HepG2 (cell line): ENCODE results near the gene ZPR1. TPM values are rescaled to one million over a fixed set of nuclear protein-coding genes. Genes with fewer than 3 reads are reported as not detected.

ENCODE experiments used
- ARNT2 ChIP-seq: sonication (generic); formaldehyde crosslinking; IDR thresholded peaks from 2 replicates; pipeline ENCODE4 v1.8.0; 2022; ENCODE audit warnings: mild to moderate bottlenecking, low read depth, missing genetic modification reagents, moderate library complexity
- FOXO1 ChIP-seq: sonication (generic); formaldehyde crosslinking; IDR thresholded peaks from 2 replicates; pipeline ENCODE4 v1.4.0; 2020; ENCODE audit warnings: missing genetic modification reagents
- HOXA7 ChIP-seq: sonication (generic); formaldehyde crosslinking; IDR thresholded peaks from 2 replicates; pipeline ENCODE4 v1.8.1; 2022; ENCODE audit warnings: mild to moderate bottlenecking, missing genetic modification reagents, moderate library complexity
- ISX ChIP-seq: sonication (generic); formaldehyde crosslinking; conservative IDR thresholded peaks from 2 replicates; pipeline ENCODE4 v1.5.0; 2020; ENCODE audit warnings: missing genetic modification reagents
- KDM6A ChIP-seq: IDR thresholded peaks from 2 replicates; pipeline ENCODE4 v1.6.1; 2016; ENCODE audit warnings: low read depth
- RARA ChIP-seq: IDR thresholded peaks from 2 replicates; pipeline ENCODE4 v1.6.1; 2016; ENCODE audit warnings: missing genetic modification reagents, missing compliant biosample characterization
- RBAK ChIP-seq: sonication (generic); formaldehyde crosslinking; IDR thresholded peaks from 2 replicates; pipeline ENCODE4 v1.5.1; 2020; ENCODE audit warnings: mild to moderate bottlenecking, missing genetic modification reagents
- SP4 ChIP-seq: sonication (generic); formaldehyde crosslinking; IDR thresholded peaks from 2 replicates; pipeline ENCODE4 v1.8.1; 2023; ENCODE audit warnings: mild to moderate bottlenecking, missing genetic modification reagents
- YEATS2 ChIP-seq: sonication (generic); formaldehyde crosslinking; IDR thresholded peaks from 2 replicates; pipeline ENCODE4 v1.4.0; 2020; ENCODE audit warnings: missing genetic modification reagents, borderline replicate concordance
- ZC3H4 ChIP-seq: sonication (generic); formaldehyde crosslinking; IDR thresholded peaks from 2 replicates; pipeline ENCODE4 v1.4.0; 2020; ENCODE audit warnings: missing genetic modification reagents, borderline replicate concordance
- ZFAT ChIP-seq: sonication (generic); formaldehyde crosslinking; conservative IDR thresholded peaks from 2 replicates; pipeline ENCODE4 v1.8.1; 2023; ENCODE audit warnings: missing genetic modification reagents, inconsistent platforms
- ZNF264 ChIP-seq: sonication (generic); formaldehyde crosslinking; IDR thresholded peaks from 2 replicates; pipeline ENCODE4 v1.4.0; 2020; ENCODE audit warnings: missing genetic modification reagents
- ZNF34 ChIP-seq: sonication (generic); formaldehyde crosslinking; IDR thresholded peaks from 2 replicates; pipeline ENCODE4 v1.4.0; 2020; ENCODE audit warnings: mild to moderate bottlenecking, missing genetic modification reagents, borderline replicate concordance
- ZNF543 ChIP-seq: sonication (generic); formaldehyde crosslinking; IDR thresholded peaks from 2 replicates; pipeline ENCODE4 v1.4.0; 2020; ENCODE audit warnings: mild to moderate bottlenecking, missing genetic modification reagents
- ZNF558 ChIP-seq: sonication (generic); formaldehyde crosslinking; IDR thresholded peaks from 2 replicates; pipeline ENCODE4 v1.9.0; 2022; ENCODE audit warnings: mild to moderate bottlenecking, missing genetic modification reagents, borderline replicate concordance
- ZNF782 ChIP-seq: sonication (generic); formaldehyde crosslinking; IDR thresholded peaks from 2 replicates; pipeline ENCODE4 v1.4.0; 2020; ENCODE audit warnings: missing genetic modification reagents, mild to moderate bottlenecking, borderline replicate concordance
- ZNF792 ChIP-seq: IDR thresholded peaks from 2 replicates; pipeline ENCODE4 v1.6.1; 2016
- polyA plus RNA-seq, 8 experiments: library from polyadenylated mRNA; depleted of rRNA in 3 of 8; stranded (reverse) in 7 of 8; unstranded in 1 of 8; fragments of >200 nt; fragmentation: Illumina TruSeq in 4 of 8; extraction: Trizol in 4 of 8; gene quantifications; 2 replicates each; pipeline versions ENCODE4 v1.2.1 to v1.2.3, GENCODE V29; 2011 to 2016; ENCODE audit warnings: low read depth in 4 of 8, missing spikeins in 1 of 8, mixed read lengths in 1 of 8; ENCODE audit not compliant: insufficient read depth in 1 of 8
- total RNA-seq, 5 experiments: library from RNA; depleted of rRNA; stranded (reverse); fragments of >200 nt; fragmentation: Illumina TruSeq; extraction: Trizol; gene quantifications; 2 replicates each; pipeline ENCODE4 v1.2.3, GENCODE V29; 2016; ENCODE audit warnings: low read depth in 1 of 5
- TF ChIP-seq, protein P1 (sequence below): sonication (generic); formaldehyde crosslinking; IDR thresholded peaks from 2 replicates; pipeline ENCODE4 v1.5.1; 2020; ENCODE audit warnings: mild to moderate bottlenecking, moderate library complexity, missing genetic modification reagents
- TF ChIP-seq, protein P2 (sequence below): sonication (generic); formaldehyde crosslinking; IDR thresholded peaks from 2 replicates; pipeline ENCODE4 v1.8.0; 2022; ENCODE audit warnings: low read depth, missing genetic modification reagents
- TF ChIP-seq, protein P3 (sequence below): sonication (generic); formaldehyde crosslinking; IDR thresholded peaks from 2 replicates; pipeline ENCODE4 v1.5.0; 2020; ENCODE audit warnings: mild to moderate bottlenecking, missing genetic modification reagents
- TF ChIP-seq, protein P4 (sequence below): sonication (generic); formaldehyde crosslinking; IDR thresholded peaks from 2 replicates; pipeline ENCODE4 v1.4.0; 2020; ENCODE audit warnings: missing genetic modification reagents
- TF ChIP-seq, protein P5 (sequence below): sonication (generic); formaldehyde crosslinking; IDR thresholded peaks from 2 replicates; pipeline ENCODE4 v1.4.0; 2020; ENCODE audit warnings: missing genetic modification reagents, mild to moderate bottlenecking, borderline replicate concordance

The ZPR1 gene
- total and polyA plus RNA-seq, 2 of the 13 experiments (the other 11 are each of a cell fraction or from before 2014, with no cell fraction given): 40.0 to 79.3 TPM

DNA sequence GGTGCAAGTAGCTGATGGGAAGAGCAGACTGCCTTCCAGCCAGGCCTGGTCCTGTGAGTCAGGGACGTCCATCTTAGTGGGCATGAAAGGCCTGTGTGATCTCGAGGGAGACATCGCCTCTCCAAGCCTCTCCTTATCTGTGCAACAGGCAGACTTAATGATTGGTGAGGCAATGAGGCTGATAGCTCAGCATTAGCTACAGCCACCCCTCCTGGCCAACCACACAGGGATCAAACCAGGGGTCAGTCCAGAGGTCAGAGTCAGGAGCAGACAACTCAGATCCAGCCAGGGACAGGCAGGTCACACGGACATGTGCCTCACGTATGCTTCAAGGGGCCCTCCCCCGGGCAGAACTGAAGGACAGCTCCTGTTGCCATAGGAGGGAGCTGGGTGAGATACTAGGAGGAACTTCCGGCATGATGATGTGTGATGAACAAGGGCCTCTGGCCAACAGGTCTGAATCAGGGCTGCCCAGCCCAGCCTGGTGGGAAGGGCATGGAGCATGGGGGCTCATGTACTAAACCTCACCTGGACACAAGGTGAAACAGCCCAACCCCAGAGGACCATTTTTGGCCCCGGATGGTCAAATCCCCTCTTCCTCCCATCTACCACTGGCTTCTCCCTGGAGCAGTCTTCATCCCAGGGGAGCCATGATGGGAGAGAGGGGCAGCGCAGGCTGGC lies 39.1 kb upstream of the ZPR1 start (continued):
- TF ChIP-seq RARA (CRISPR knock-in tag) (peak; percentile 98), HOXA7 (CRISPR knock-in tag) (no peak), ZNF34 (0 out of 2 replicates have a peak, but pooled peaks have one; percentile 71), YEATS2 (CRISPR knock-in tag) (no peak; the same call in 1 of the 2 replicates), SP4 (CRISPR knock-in tag) (peak; percentile 56; the same call in 1 of the 2 replicates), ZC3H4 (CRISPR knock-in tag) (no peak), ZNF543 (CRISPR knock-in tag) (peak; percentile 71; the same call in 1 of the 2 replicates), ZNF264 (CRISPR knock-in tag) (peak; percentile 89), ZNF792 (CRISPR knock-in tag) (peak; percentile 59; the same call in 1 of the 2 replicates), RBAK (CRISPR knock-in tag) (peak; percentile 37; the same call in 1 of the 2 replicates), ZFAT (CRISPR knock-in tag) (no peak), ARNT2 (no peak), ISX (CRISPR knock-in tag) (0 out of 2 replicates have a peak, but pooled peaks have one; percentile 66), FOXO1 (CRISPR knock-in tag) (peak; percentile 85; the same call in 1 of the 2 replicates), KDM6A (CRISPR knock-in tag) (peak; percentile 76), ZNF558 (CRISPR knock-in tag) (0 out of 2 replicates have a peak, but pooled peaks have one; percentile 52), ZNF782 (CRISPR knock-in tag) (no peak)
- TF ChIP-seq, protein P1, sequence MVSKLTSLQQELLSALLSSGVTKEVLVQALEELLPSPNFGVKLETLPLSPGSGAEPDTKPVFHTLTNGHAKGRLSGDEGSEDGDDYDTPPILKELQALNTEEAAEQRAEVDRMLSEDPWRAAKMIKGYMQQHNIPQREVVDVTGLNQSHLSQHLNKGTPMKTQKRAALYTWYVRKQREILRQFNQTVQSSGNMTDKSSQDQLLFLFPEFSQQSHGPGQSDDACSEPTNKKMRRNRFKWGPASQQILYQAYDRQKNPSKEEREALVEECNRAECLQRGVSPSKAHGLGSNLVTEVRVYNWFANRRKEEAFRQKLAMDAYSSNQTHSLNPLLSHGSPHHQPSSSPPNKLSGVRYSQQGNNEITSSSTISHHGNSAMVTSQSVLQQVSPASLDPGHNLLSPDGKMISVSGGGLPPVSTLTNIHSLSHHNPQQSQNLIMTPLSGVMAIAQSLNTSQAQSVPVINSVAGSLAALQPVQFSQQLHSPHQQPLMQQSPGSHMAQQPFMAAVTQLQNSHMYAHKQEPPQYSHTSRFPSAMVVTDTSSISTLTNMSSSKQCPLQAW (CRISPR knock-in tag): peak; percentile 88
- TF ChIP-seq, protein P2, sequence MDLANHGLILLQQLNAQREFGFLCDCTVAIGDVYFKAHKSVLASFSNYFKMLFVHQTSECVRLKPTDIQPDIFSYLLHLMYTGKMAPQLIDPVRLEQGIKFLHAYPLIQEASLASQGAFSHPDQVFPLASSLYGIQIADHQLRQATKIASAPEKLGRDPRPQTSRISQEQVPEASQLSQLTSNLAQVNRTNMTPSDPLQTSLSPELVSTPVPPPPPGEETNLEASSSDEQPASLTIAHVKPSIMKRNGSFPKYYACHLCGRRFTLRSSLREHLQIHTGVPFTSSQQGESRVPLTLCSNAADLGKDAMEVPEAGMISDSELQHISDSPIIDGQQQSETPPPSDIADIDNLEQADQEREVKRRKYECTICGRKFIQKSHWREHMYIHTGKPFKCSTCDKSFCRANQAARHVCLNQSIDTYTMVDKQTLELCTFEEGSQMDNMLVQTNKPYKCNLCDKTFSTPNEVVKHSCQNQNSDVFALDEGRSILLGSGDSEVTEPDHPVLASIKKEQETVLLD (CRISPR knock-in tag): no peak
- TF ChIP-seq, protein P3, sequence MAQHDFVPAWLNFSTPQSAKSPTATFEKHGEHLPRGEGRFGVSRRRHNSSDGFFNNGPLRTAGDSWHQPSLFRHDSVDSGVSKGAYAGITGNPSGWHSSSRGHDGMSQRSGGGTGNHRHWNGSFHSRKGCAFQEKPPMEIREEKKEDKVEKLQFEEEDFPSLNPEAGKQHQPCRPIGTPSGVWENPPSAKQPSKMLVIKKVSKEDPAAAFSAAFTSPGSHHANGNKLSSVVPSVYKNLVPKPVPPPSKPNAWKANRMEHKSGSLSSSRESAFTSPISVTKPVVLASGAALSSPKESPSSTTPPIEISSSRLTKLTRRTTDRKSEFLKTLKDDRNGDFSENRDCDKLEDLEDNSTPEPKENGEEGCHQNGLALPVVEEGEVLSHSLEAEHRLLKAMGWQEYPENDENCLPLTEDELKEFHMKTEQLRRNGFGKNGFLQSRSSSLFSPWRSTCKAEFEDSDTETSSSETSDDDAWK: no peak
- TF ChIP-seq, protein P4, sequence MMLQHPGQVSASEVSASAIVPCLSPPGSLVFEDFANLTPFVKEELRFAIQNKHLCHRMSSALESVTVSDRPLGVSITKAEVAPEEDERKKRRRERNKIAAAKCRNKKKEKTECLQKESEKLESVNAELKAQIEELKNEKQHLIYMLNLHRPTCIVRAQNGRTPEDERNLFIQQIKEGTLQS (CRISPR knock-in tag): peak; percentile 35; the same call in 1 of the 2 replicates
- TF ChIP-seq, protein P5, sequence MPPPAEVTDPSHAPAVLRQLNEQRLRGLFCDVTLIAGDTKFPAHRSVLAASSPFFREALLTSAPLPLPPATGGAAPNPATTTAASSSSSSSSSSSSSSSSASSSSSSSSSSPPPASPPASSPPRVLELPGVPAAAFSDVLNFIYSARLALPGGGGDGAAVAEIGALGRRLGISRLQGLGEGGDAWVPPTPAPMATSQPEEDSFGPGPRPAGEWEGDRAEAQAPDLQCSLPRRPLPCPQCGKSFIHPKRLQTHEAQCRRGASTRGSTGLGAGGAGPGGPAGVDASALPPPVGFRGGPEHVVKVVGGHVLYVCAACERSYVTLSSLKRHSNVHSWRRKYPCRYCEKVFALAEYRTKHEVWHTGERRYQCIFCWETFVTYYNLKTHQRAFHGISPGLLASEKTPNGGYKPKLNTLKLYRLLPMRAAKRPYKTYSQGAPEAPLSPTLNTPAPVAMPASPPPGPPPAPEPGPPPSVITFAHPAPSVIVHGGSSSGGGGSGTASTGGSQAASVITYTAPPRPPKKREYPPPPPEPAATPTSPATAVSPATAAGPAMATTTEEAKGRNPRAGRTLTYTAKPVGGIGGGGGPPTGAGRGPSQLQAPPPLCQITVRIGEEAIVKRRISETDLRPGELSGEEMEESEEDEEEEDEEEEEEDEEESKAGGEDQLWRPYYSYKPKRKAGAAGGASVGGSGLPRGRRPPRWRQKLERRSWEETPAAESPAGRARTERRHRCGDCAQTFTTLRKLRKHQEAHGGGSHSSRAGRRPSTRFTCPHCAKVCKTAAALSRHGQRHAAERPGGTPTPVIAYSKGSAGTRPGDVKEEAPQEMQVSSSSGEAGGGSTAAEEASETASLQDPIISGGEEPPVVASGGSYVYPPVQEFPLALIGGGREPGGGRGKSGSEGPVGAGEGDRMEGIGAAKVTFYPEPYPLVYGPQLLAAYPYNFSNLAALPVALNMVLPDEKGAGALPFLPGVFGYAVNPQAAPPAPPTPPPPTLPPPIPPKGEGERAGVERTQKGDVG (CRISPR knock-in tag): peak; percentile 33; the same call in 1 of the 2 replicates
